Common myeloid progenitor, CD34-positive (primary cell): ENCODE data around the gene MAN2A2.

Experiments
- CTCF ChIA-PET: fragments of 350-600 bp; sonication (Branson Sonifier 250); formaldehyde crosslinking; loops from one replicate; lab custom pipeline; 2021; ENCODE audit warnings: antibody characterized with exemption; lab: Charles Lee
- POLR2A ChIA-PET: fragments of 350-600 bp; sonication (Branson Sonifier 250); formaldehyde crosslinking; loops from one replicate; lab custom pipeline; 2021; ENCODE audit warnings: antibody characterized with exemption; lab: Charles Lee
- DNase-seq, 3 donors: peaks; one replicate each; pipeline versions ENCODE4 v3.0.0 to v3.0.0-alpha.2; 2013
- H3K27ac ChIP-seq, 2 experiments: 1 replicate in 1 of 2; 2 replicates in 1 of 2; pipeline ENCODE4 v1.7.0; 2013; ENCODE audit warnings: inconsistent platforms in 2 of 2, low read length in 2 of 2, mild to moderate bottlenecking in 2 of 2, low read depth in 1 of 2, moderate library complexity in 1 of 2; ENCODE audit not compliant: severe bottlenecking in 2 of 2, insufficient read depth in 1 of 2, poor library complexity in 1 of 2
- H3K27me3 ChIP-seq, 5 experiments: replicated peaks in 2 of 5; 1 replicate in 3 of 5; 2 replicates in 2 of 5; pipeline versions ENCODE4 v1.6.1 to v1.7.0; 2013; ENCODE audit warnings: low read length in 4 of 5, mild to moderate bottlenecking in 2 of 5, moderate library complexity in 2 of 5, inconsistent platforms in 1 of 5; ENCODE audit not compliant: insufficient read depth in 5 of 5, control insufficient read depth in 4 of 5
- H3K36me3 ChIP-seq, 4 experiments: 1 replicate in 2 of 4; 2 replicates in 2 of 4; pipeline versions ENCODE4 v1.6.1 to v1.7.0; 2013; ENCODE audit warnings: low read length in 3 of 4, control low read depth in 1 of 4, mild to moderate bottlenecking in 1 of 4; ENCODE audit not compliant: control insufficient read depth in 4 of 4, insufficient read depth in 4 of 4
- H3K4me1 ChIP-seq, 4 experiments: 1 replicate in 3 of 4; 2 replicates in 1 of 4; pipeline versions ENCODE4 v1.6.1 to v1.7.1; 2013; ENCODE audit warnings: low read length in 3 of 4, mild to moderate bottlenecking in 3 of 4, control low read depth in 1 of 4, inconsistent platforms in 1 of 4, moderate library complexity in 1 of 4; ENCODE audit not compliant: control insufficient read depth in 4 of 4, insufficient read depth in 4 of 4; ENCODE audit errors: control extremely low read depth in 1 of 4
- H3K4me3 ChIP-seq, 7 experiments: 1 replicate in 4 of 7; 2 replicates in 3 of 7; pipeline versions ENCODE4 v1.5.1 to v1.7.0; 2013; ENCODE audit warnings: mild to moderate bottlenecking in 7 of 7, low read length in 6 of 7, moderate library complexity in 6 of 7, inconsistent platforms in 2 of 7, low read depth in 2 of 7, control low read depth in 1 of 7; ENCODE audit not compliant: insufficient read depth in 4 of 7, control insufficient read depth in 1 of 7; ENCODE audit errors: extremely low read depth in 1 of 7
- H3K9me3 ChIP-seq, 5 experiments: 1 replicate in 4 of 5; 2 replicates in 1 of 5; pipeline versions ENCODE4 v1.6.1 to v1.7.1; 2013; ENCODE audit warnings: low read length in 4 of 5, mild to moderate bottlenecking in 2 of 5, inconsistent platforms in 1 of 5, low read depth in 1 of 5, moderate library complexity in 1 of 5; ENCODE audit not compliant: control insufficient read depth in 4 of 5, insufficient read depth in 2 of 5; ENCODE audit errors: control extremely low read depth in 1 of 5
- WGBS: methylation state at CpG from one replicate; pipeline ENCODE4 v1.1.5; 2013; ENCODE audit not compliant: insufficient coverage; 5-methylcytosine and 5-hydroxymethylcytosine counted together

The MAN2A2 gene

GRCh38 chr15:90860942-90861675, 42.0 kb upstream of the MAN2A2 start:
- POLR2A ChIA-PET: no interaction called here
- Histone ChIP-seq H3K4me1 (peaks cover 0 to 17% (median under 1%) of the 10 kb centered on the region in 4 experiments), H3K27me3 (no peaks in the 10 kb centered on the region), H3K36me3 (no peaks in the 10 kb centered on the region), H3K4me3 (no peak overlapping the region), H3K9me3 (no peaks in the 10 kb centered on the region), H3K27ac (no peak overlapping the region)
- CTCF ChIA-PET: no interaction called here
- DNase-seq: no peak
- 95% methylated on average over 12 of the region's 14 CpGs for WGBS

DNA sequence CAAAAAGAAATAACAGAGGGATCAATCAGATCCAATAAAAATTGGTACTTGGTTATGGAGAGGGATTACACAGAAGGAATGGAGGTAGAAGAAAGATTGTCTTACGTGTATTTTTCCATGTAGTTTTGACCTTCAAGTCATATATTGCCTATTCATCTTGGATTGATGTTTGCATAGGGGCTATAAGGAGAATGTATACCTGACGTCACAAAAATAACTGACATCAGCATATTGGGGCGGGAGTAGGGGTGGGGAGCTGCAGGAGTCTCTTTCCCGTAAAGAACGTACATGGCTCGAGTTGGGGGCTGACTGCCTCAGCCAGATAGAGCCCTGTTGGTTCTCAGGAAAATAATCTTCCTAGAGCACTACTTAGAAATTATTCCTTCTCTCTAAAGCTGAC, 40.6 kb upstream of the MAN2A2 start:
- no peak for DNase-seq
- peaks cover 0 to 10% (median 0%) of the 10 kb centered on the region in 4 experiments for H3K4me1 ChIP-seq
- H3K36me3 ChIP-seq: no peaks in the 10 kb centered on the region
- H3K27me3 ChIP-seq: no peaks in the 10 kb centered on the region
- H3K9me3 ChIP-seq: no peaks in the 10 kb centered on the region
- H3K27ac ChIP-seq: no peak overlapping the region
- CTCF ChIA-PET: no interaction called here
- WGBS: 94% methylated on average over 4 of the region's 6 CpGs
- POLR2A ChIA-PET: no interaction called here
- no peak overlapping the region for H3K4me3 ChIP-seq

DNA sequence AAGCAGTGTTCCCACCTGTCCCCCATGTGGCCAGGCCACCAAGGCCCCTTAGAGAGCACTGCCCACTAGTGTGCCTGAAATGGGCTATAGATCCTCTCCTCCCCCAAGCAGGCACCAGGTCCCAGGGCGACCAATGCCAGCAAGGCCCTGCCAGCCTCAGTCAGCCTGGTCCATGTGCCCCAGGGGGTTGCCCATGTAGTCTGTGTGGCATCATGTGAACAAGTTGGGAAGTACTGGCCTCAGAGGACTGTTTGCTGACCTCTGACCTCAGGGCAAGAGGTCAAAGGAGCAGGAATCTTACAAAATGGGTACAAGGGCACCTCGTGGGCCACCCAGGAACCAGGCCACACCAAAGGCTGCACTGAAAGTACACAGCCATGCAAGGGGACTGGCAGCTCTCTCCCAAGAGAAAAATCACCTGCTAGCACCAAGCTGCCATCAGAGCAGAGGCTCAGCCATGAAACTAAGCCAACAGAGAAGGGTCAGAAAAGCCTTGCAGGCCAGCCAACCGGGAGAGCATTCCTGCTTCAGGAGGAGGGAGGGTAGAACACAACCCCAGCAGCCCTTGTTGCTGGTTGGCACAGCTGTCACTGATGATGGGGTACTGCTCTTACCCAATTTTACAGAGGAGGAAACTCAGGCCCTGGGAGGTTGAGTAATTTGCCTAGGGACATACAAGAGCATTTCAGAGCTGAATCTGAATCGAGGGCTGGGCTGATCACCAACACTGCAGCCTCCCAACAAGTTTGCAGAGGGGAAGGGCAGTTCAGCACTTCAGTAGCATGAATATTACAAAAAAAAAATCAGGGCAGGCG, 39.9 kb upstream of the MAN2A2 start:
- no peak for DNase-seq
- Histone ChIP-seq H3K4me3 (no peak overlapping the region), H3K27ac (no peak overlapping the region), H3K36me3 (no peaks in the 10 kb centered on the region), H3K4me1 (peaks cover 0 to 14% (median 0%) of the 10 kb centered on the region in 4 experiments), H3K9me3 (no peaks in the 10 kb centered on the region), H3K27me3 (no peaks in the 10 kb centered on the region)
- WGBS: 90% methylated on average over 5 of the region's 5 CpGs
- POLR2A ChIA-PET: interaction anchor here (1.0 kb wide), 1 partner anchor 13 kb away, joined by 3 read pairs; no protein-coding TSS in a partner anchor
- CTCF ChIA-PET: interaction anchor here (1.2 to 2.3 kb wide), 3 partner anchors 11 to 23 kb away, joined by 3 to 8 read pairs (median 4); no protein-coding TSS in a partner anchor

GRCh38 chr15:90863987-90864386, 39.1 kb upstream of the MAN2A2 start:
- no peak for DNase-seq
- no peak overlapping the region for H3K27ac ChIP-seq
- no peaks in the 10 kb centered on the region for H3K9me3 ChIP-seq
- POLR2A ChIA-PET: interaction anchor here (1.0 kb wide), 1 partner anchor 12 kb away, joined by 3 read pairs; no protein-coding TSS in a partner anchor
- 97% methylated on average over 4 of the region's 4 CpGs for WGBS
- H3K36me3 ChIP-seq: no peaks in the 10 kb centered on the region
- no peak overlapping the region for H3K4me3 ChIP-seq
- H3K27me3 ChIP-seq: no peaks in the 10 kb centered on the region
- peaks cover 3 to 22% (median 4%) of the 10 kb centered on the region in 4 experiments for H3K4me1 ChIP-seq
- CTCF ChIA-PET: interaction anchor here (1.2 to 2.3 kb wide), 3 partner anchors 10 to 24 kb away, joined by 3 to 8 read pairs (median 4); no protein-coding TSS in a partner anchor

DNA sequence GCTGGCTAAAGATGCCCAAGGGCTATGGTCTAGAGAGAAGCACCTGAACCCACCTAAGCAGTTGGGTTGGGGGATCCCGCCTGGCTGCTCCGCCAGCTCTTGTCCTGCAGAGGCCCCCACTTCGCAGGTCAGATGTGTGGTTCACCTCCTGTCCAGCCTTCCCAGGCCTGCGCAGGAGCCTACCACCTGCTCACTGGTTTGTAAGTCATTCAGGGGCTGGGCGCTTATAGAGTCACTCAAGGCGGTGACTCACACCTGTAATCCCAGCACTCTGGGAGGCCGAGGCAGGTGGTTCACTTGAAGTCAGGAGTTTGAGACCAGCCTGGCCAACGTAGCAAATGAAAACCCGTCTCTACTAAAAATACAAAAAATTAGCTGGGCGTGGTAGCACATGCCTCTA, 38.6 kb upstream of the MAN2A2 start:
- POLR2A ChIA-PET: interaction anchor here (0.7 to 1.0 kb wide), 2 partner anchors 12 to 140 kb away, joined by 3 to 4 read pairs; no protein-coding TSS in a partner anchor
- Histone ChIP-seq H3K27ac (no peak overlapping the region), H3K36me3 (no peaks in the 10 kb centered on the region), H3K9me3 (no peaks in the 10 kb centered on the region), H3K4me3 (no peak overlapping the region), H3K4me1 (peaks cover 7 to 23% (median 9%) of the 10 kb centered on the region in 4 experiments), H3K27me3 (no peaks in the 10 kb centered on the region)
- 96% methylated on average over 9 of the region's 10 CpGs for WGBS
- no peak for DNase-seq
- CTCF ChIA-PET: interaction anchor here (1.2 to 2.3 kb wide), 3 partner anchors 9 to 25 kb away, joined by 3 to 8 read pairs (median 4); no protein-coding TSS in a partner anchor

DNA sequence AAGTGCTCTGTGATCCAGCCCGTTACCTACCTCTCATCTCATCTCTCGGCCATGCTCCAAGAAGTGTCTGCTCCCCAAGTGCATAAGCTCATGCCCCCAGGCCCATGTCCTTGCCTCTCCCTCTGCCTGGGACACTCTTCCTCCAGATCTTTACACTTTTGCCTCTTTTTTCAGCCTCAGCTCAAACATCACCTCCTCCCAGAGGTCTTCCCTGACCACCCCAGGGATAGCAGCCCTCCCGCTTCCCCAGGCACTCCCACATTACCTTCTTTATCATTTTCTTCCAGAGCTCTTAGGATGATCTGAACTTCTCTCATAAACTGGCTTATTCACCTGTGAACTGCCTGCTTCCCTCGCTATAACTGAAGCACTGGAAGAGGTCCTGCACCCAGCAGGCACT, 37.4 kb upstream of the MAN2A2 start:
- no peaks in the 10 kb centered on the region for H3K36me3 ChIP-seq
- POLR2A ChIA-PET: no interaction called here
- H3K4me3 ChIP-seq: no peak overlapping the region
- CTCF ChIA-PET: interaction anchor here (1.1 to 2.3 kb wide), 2 partner anchors 26 to 49 kb away, joined by 4 to 8 read pairs; no protein-coding TSS in a partner anchor
- H3K9me3 ChIP-seq: no peaks in the 10 kb centered on the region
- H3K27me3 ChIP-seq: no peaks in the 10 kb centered on the region
- no peak for DNase-seq
- H3K27ac ChIP-seq: no peak overlapping the region
- H3K4me1 ChIP-seq: peaks cover 15 to 29% (median 21%) of the 10 kb centered on the region in 4 experiments
- WGBS: 99% methylated on average over 4 of the region's 4 CpGs
